ENCODE data around the gene ATP6V0D1. TPM values are rescaled to one million over a fixed set of nuclear protein-coding genes. Genes with fewer than 3 reads are reported as not detected.

Gene ATP6V0D1
- total and polyA plus RNA-seq, 2 donors (not counting 1 experiment from before 2014, with no cell fraction given), result 62.1 to 91.0 TPM

GRCh38 chr16:67419931-67420330, 61.0 kb downstream of the ATP6V0D1 start:
- peaks cover 8 to 11% of the 10 kb centered on the region in 2 donors for H3K4me1 ChIP-seq (ENCODE audit: control insufficient read depth in 2 of 2, insufficient read depth in 2 of 2, low read length in 2 of 2)
- ChIA-PET POLR2A (interaction anchor here (0.6 kb wide), 1 partner anchor 430 kb away, joined by 9 read pairs; no protein-coding TSS in a partner anchor), CTCF (interaction anchor here (0.7 to 1.7 kb wide), 3 partner anchors 13 to 26 kb away, joined by 3 to 5 read pairs (median 3); no protein-coding TSS in a partner anchor)
- TF ChIP-seq EZH2 (IDR thresholded peaks at IDR 0.05; ENCODE audit: borderline replicate concordance, insufficient read depth, low read depth, low read length, poor library complexity, severe bottlenecking), result no peak
- TF ChIP-seq, protein P1, sequence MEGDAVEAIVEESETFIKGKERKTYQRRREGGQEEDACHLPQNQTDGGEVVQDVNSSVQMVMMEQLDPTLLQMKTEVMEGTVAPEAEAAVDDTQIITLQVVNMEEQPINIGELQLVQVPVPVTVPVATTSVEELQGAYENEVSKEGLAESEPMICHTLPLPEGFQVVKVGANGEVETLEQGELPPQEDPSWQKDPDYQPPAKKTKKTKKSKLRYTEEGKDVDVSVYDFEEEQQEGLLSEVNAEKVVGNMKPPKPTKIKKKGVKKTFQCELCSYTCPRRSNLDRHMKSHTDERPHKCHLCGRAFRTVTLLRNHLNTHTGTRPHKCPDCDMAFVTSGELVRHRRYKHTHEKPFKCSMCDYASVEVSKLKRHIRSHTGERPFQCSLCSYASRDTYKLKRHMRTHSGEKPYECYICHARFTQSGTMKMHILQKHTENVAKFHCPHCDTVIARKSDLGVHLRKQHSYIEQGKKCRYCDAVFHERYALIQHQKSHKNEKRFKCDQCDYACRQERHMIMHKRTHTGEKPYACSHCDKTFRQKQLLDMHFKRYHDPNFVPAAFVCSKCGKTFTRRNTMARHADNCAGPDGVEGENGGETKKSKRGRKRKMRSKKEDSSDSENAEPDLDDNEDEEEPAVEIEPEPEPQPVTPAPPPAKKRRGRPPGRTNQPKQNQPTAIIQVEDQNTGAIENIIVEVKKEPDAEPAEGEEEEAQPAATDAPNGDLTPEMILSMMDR (IDR thresholded peaks at IDR 0.05), result no peak
- H3K27ac ChIP-seq (ENCODE audit: low read length in 2 of 2), result no peak overlapping the region
- H3K9me3 Mint-ChIP-seq (ENCODE audit: insufficient read depth), result no peaks in the 10 kb centered on the region
- H3K4me2 ChIP-seq (replicated peaks; ENCODE audit: low read depth, low read length, poor library complexity, severe bottlenecking), result no peak overlapping the region
- no peak for DNase-seq
- no peak for ATAC-seq (ENCODE audit: low read depth)
- peaks cover 27% of the 10 kb centered on the region for H3K27me3 Mint-ChIP-seq
- H3K27ac Mint-ChIP-seq, result no peak overlapping the region
- intact Hi-C loops (cut with micrococcal nuclease), result no loop called here
- H3K4me3 Mint-ChIP-seq, result no peak overlapping the region
- H3K9me3 ChIP-seq (ENCODE audit: control extremely low read depth in 1 of 3, control insufficient read depth in 2 of 3, insufficient read depth in 1 of 3, low read length in 2 of 3), result no peaks in the 10 kb centered on the region
- H3K27me3 ChIP-seq (replicated peaks in 1 of 4; ENCODE audit: control extremely low read depth in 1 of 4, control insufficient read depth in 3 of 4, insufficient read depth in 4 of 4, low read length in 3 of 4), result peaks cover 0 to 19% (median 6%) of the 10 kb centered on the region in 4 experiments
- H3K79me2 ChIP-seq (ENCODE audit: control insufficient read depth, insufficient read depth, low read length), result no peaks in the 10 kb centered on the region
- H3K9ac ChIP-seq (ENCODE audit: low read length), result no peak overlapping the region
- no peak overlapping the region for H3K4me3 ChIP-seq (ENCODE audit: control extremely low read depth in 1 of 5, extremely low read depth in 1 of 5, insufficient read depth in 1 of 5, low read depth in 2 of 5, low read length in 4 of 5)
- no peaks in the 10 kb centered on the region for H4K20me1 ChIP-seq (ENCODE audit: control insufficient read depth, insufficient read depth, low read length, poor library complexity, severe bottlenecking)
- H2AFZ ChIP-seq (ENCODE audit: insufficient read depth, low read depth, low read length, poor library complexity, severe bottlenecking), result no peak overlapping the region
- H3K4me1 Mint-ChIP-seq, result peaks cover 7% of the 10 kb centered on the region
- no peaks in the 10 kb centered on the region for H3K36me3 ChIP-seq (replicated peaks in 1 of 2; ENCODE audit: control extremely low read depth in 1 of 2, control insufficient read depth in 1 of 2, extremely low read depth in 1 of 2, insufficient read depth in 2 of 2, low read length in 1 of 2)
- 70% methylated on average over 1 of the region's 3 CpGs for WGBS (ENCODE audit: insufficient coverage)

DNA sequence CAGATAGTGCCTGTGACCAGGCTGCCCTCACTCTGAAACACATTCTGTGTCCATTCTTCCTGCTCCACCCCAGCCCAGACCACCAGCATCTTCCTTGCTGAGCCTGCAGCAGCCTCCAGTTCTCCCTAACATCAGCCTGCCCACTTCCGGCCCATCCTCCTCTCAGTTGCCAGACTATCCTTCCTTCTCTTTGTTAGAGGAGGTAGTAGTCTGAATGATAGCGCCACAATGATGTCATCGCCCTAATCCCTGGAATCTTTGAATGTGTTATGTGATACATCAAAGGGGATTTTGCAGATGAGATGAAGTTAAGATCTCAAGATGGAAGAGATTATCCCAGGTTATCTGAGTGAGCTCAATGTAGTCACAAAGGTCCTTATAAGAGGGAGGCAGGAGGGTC, 61.5 kb downstream of the ATP6V0D1 start:
- H3K9ac ChIP-seq (ENCODE audit: low read length), result no peak overlapping the region
- H3K4me2 ChIP-seq (replicated peaks; ENCODE audit: low read depth, low read length, poor library complexity, severe bottlenecking), result no peak overlapping the region
- H3K79me2 ChIP-seq (ENCODE audit: control insufficient read depth, insufficient read depth, low read length), result no peaks in the 10 kb centered on the region
- DNase-seq (no peak), ATAC-seq (ENCODE audit: low read depth) (no peak)
- peaks cover 8% of the 10 kb centered on the region for H3K4me1 Mint-ChIP-seq
- WGBS (ENCODE audit: insufficient coverage), result 100% methylated on average over 1 of the region's 3 CpGs
- H3K4me3 Mint-ChIP-seq, result no peak overlapping the region
- no peaks in the 10 kb centered on the region for H3K9me3 ChIP-seq (ENCODE audit: control extremely low read depth in 1 of 3, control insufficient read depth in 2 of 3, insufficient read depth in 1 of 3, low read length in 2 of 3)
- no peak overlapping the region for H2AFZ ChIP-seq (ENCODE audit: insufficient read depth, low read depth, low read length, poor library complexity, severe bottlenecking)
- H3K4me1 ChIP-seq (ENCODE audit: control insufficient read depth in 2 of 2, insufficient read depth in 2 of 2, low read length in 2 of 2), result peaks cover 8 to 11% of the 10 kb centered on the region in 2 donors
- H3K27me3 ChIP-seq (replicated peaks in 1 of 4; ENCODE audit: control extremely low read depth in 1 of 4, control insufficient read depth in 3 of 4, insufficient read depth in 4 of 4, low read length in 3 of 4), result peaks cover 0 to 15% (median 6%) of the 10 kb centered on the region in 4 experiments
- no peaks in the 10 kb centered on the region for H3K36me3 ChIP-seq (replicated peaks in 1 of 2; ENCODE audit: control extremely low read depth in 1 of 2, control insufficient read depth in 1 of 2, extremely low read depth in 1 of 2, insufficient read depth in 2 of 2, low read length in 1 of 2)
- no peak overlapping the region for H3K4me3 ChIP-seq (ENCODE audit: control extremely low read depth in 1 of 5, extremely low read depth in 1 of 5, insufficient read depth in 1 of 5, low read depth in 2 of 5, low read length in 4 of 5)
- H3K27ac ChIP-seq (ENCODE audit: low read length in 2 of 2), result no peak overlapping the region
- ChIA-PET POLR2A (no interaction called here), CTCF (interaction anchor here (1.2 kb wide), 1 partner anchor 12 kb away, joined by 3 read pairs; no protein-coding TSS in a partner anchor)
- H4K20me1 ChIP-seq (ENCODE audit: control insufficient read depth, insufficient read depth, low read length, poor library complexity, severe bottlenecking), result no peaks in the 10 kb centered on the region
- no peak overlapping the region for H3K27ac Mint-ChIP-seq
- H3K9me3 Mint-ChIP-seq (ENCODE audit: insufficient read depth), result no peaks in the 10 kb centered on the region
- intact Hi-C loops (cut with micrococcal nuclease), result no loop called here
- peaks cover 27% of the 10 kb centered on the region for H3K27me3 Mint-ChIP-seq
- TF ChIP-seq, protein P1 (IDR thresholded peaks at IDR 0.05), result no peak
- TF ChIP-seq EZH2 (IDR thresholded peaks at IDR 0.05; ENCODE audit: borderline replicate concordance, insufficient read depth, low read depth, low read length, poor library complexity, severe bottlenecking), result no peak
